ENCODE data around the gene PRKX. TPM values are rescaled to one million over a fixed set of nuclear protein-coding genes. Genes with fewer than 3 reads are reported as not detected.
"Not testable (repeated sequence)": the region's sequence is repeated elsewhere in the genome, so short reads cannot be mapped to it uniquely, and the experiment has no call there.

The PRKX gene
- total RNA-seq, 1 experiment from 2014 or later, result 20.5 TPM

- ChIA-PET POLR2A (no interaction called here), CTCF (no interaction called here)
- no peak for ATAC-seq
- Histone ChIP-seq H3K4me3 (ENCODE audit: low read depth in 2 of 2, low read length in 2 of 2) (no peak overlapping the region), H3K9me3 (ENCODE audit: control insufficient read depth, insufficient read depth, low read depth, low read length) (no peaks in the 10 kb centered on the region), H3K36me3 (ENCODE audit: control insufficient read depth, insufficient read depth, low read length) (no peaks in the 10 kb centered on the region), H3K4me1 (ENCODE audit: control insufficient read depth, insufficient read depth, low read length) (no peaks in the 10 kb centered on the region; the same call in 1 of the 2 replicates), H3K27ac (ENCODE audit: low read length) (no peak overlapping the region), H3K27me3 (ENCODE audit: control insufficient read depth, insufficient read depth, low read length) (no peaks in the 10 kb centered on the region)
- DNase-seq (ENCODE audit: low read depth, low spot score), result no peak
- in situ Hi-C loops (cut with HindIII; ENCODE audit: low pct_unique_long_range_greater_than_20kb, low sequenced_read_pairs), result no loop called here
- TF ChIP-seq CTCF (IDR thresholded peaks at IDR 0.05) (no peak), REST (IDR thresholded peaks at IDR 0.05; ENCODE audit: insufficient read depth in 1 of 2, low read depth in 2 of 2, low read length in 1 of 2) (no peak), TCF7L2 (IDR thresholded peaks at IDR 0.05; ENCODE audit: low read depth, low read length) (no peak), SIN3A (IDR thresholded peaks at IDR 0.05; ENCODE audit: borderline replicate concordance, insufficient read depth, low read depth, low read length) (no peak), POLR2AphosphoS5 (IDR thresholded peaks at IDR 0.05; ENCODE audit: low read depth, low read length) (no peak)
- no TSS peak for BruUV-seq (replicated peaks)
- intact Hi-C loops (cut with micrococcal nuclease; ENCODE audit: unreplicated experiment), result no loop called here
Observed at GRCh38 chrX:3695536-3695935, 17.9 kb downstream of the PRKX start.

GRCh38 chrX:3690140-3690539 lies 23.3 kb downstream of the PRKX start:
- Histone ChIP-seq H3K4me3 (ENCODE audit: low read depth in 2 of 2, low read length in 2 of 2) (no peak overlapping the region), H3K9me3 (ENCODE audit: control insufficient read depth, insufficient read depth, low read depth, low read length) (no peaks in the 10 kb centered on the region), H3K27ac (ENCODE audit: low read length) (no peak overlapping the region), H3K4me1 (ENCODE audit: control insufficient read depth, insufficient read depth, low read length) (no peaks in the 10 kb centered on the region), H3K27me3 (ENCODE audit: control insufficient read depth, insufficient read depth, low read length) (no peaks in the 10 kb centered on the region), H3K36me3 (ENCODE audit: control insufficient read depth, insufficient read depth, low read length) (no peaks in the 10 kb centered on the region)
- DNase-seq (ENCODE audit: low read depth, low spot score) (no peak), ATAC-seq (no peak)
- intact Hi-C loops (cut with micrococcal nuclease; ENCODE audit: unreplicated experiment) (no loop called here), in situ Hi-C loops (cut with HindIII; ENCODE audit: low pct_unique_long_range_greater_than_20kb, low sequenced_read_pairs) (no loop called here)
- BruUV-seq (replicated peaks), result no TSS peak
- ChIA-PET POLR2A (no interaction called here), CTCF (no interaction called here)
- TF ChIP-seq POLR2AphosphoS5 (IDR thresholded peaks at IDR 0.05; ENCODE audit: low read depth, low read length) (no peak), TCF7L2 (IDR thresholded peaks at IDR 0.05; ENCODE audit: low read depth, low read length) (no peak), REST (IDR thresholded peaks at IDR 0.05; ENCODE audit: insufficient read depth in 1 of 2, low read depth in 2 of 2, low read length in 1 of 2) (no peak), CTCF (IDR thresholded peaks at IDR 0.05) (no peak), SIN3A (IDR thresholded peaks at IDR 0.05; ENCODE audit: borderline replicate concordance, insufficient read depth, low read depth, low read length) (no peak)

- POLR2A ChIA-PET; ATAC-seq; CTCF ChIA-PET; H3K9me3 ChIP-seq (ENCODE audit: control insufficient read depth, insufficient read depth, low read depth, low read length); H3K27me3 ChIP-seq (ENCODE audit: control insufficient read depth, insufficient read depth, low read length); DNase-seq (ENCODE audit: low read depth, low spot score); H3K36me3 ChIP-seq (ENCODE audit: control insufficient read depth, insufficient read depth, low read length); in situ Hi-C loops (cut with HindIII; ENCODE audit: low pct_unique_long_range_greater_than_20kb, low sequenced_read_pairs); intact Hi-C loops (cut with micrococcal nuclease; ENCODE audit: unreplicated experiment); BruUV-seq (replicated peaks); H3K4me1 ChIP-seq (ENCODE audit: control insufficient read depth, insufficient read depth, low read length); H3K27ac ChIP-seq (ENCODE audit: low read length); H3K4me3 ChIP-seq (ENCODE audit: low read depth in 2 of 2, low read length in 2 of 2): not testable (repeated sequence)
Observed at GRCh38 chrX:3683236-3683635, 30.2 kb downstream of the PRKX start.
